GM12878 (cell line): ENCODE data around the gene PFKP. TPM values are rescaled to one million over a fixed set of nuclear protein-coding genes. Genes with fewer than 3 reads are reported as not detected.

Experiments used
- ATAC-seq: fragments of 200-7000 bp; cut with Tn5 transposase; 3 replicates; pipeline ENCODE4 v1.9.1; 2020; ENCODE audit warnings: mild to moderate bottlenecking, moderate library complexity
- BruUV-seq: library from RNA; stranded (reverse); fragments of 400-500 nt; replicated peaks from 2 replicates; lab custom pipeline; 2021; lab: Mats Ljungman, UMichigan
- CTCF ChIA-PET: fragments of 300-600 bp; sonication (Branson Sonifier 250); formaldehyde crosslinking; extraction: SDS; loops from one replicate; lab custom pipeline; 2021; ENCODE audit warnings: inconsistent platforms; lab: Yijun Ruan, JAX
- POLR2A ChIA-PET: fragments of 350-600 bp; formaldehyde crosslinking; extraction: SDS; loops from one replicate; lab custom pipeline; 2021; ENCODE audit warnings: inconsistent platforms; lab: Charles Lee
- RAD21 ChIA-PET: fragments of 300-600 bp; sonication (Branson Sonifier 250); formaldehyde crosslinking; loops from one replicate; lab custom pipeline; 2023; ENCODE audit warnings: antibody characterized with exemption; ENCODE audit not compliant: unreplicated experiment; lab: Charles Lee
- SMC1A ChIA-PET: fragments of 300-600 bp; sonication (Branson Sonifier 250); formaldehyde crosslinking; loops from one replicate; lab custom pipeline; 2023; ENCODE audit not compliant: unreplicated experiment, uncharacterized antibody; lab: Charles Lee
- DNase-seq: peaks from one replicate; pipeline ENCODE4 v3.0.0-alpha.2; 2011; ENCODE audit warnings: low read depth, low spot score
- FAIRE-seq: peaks from 3 replicates; lab custom pipeline; 2011; peaks lifted over from hg19 to GRCh38; lab: Jason Lieb, UNC
- H2AFZ ChIP-seq: 2 replicates; pipeline ENCODE4 v1.6.0; 2011; ENCODE audit warnings: low read depth, low read length, control low read depth; ENCODE audit not compliant: control insufficient read depth
- H3K27ac ChIP-seq: 2 replicates; pipeline ENCODE4 v1.5.1; 2011; ENCODE audit warnings: control low read depth; ENCODE audit not compliant: control insufficient read depth, insufficient read depth
- H3K27me3 ChIP-seq, 2 experiments: replicated peaks in 1 of 2; 2 replicates each; pipeline versions ENCODE4 v1.6.0 to v1.6.1; 2011; ENCODE audit warnings: low read length in 1 of 2; ENCODE audit not compliant: control insufficient read depth in 2 of 2, insufficient read depth in 2 of 2
- H3K36me3 ChIP-seq, 2 experiments: 2 replicates each; pipeline ENCODE4 v1.5.1; 2011; ENCODE audit warnings: low read length in 1 of 2; ENCODE audit not compliant: control insufficient read depth in 2 of 2, insufficient read depth in 2 of 2
- H3K4me1 ChIP-seq: 2 replicates; pipeline ENCODE4 v1.6.1; 2011; ENCODE audit warnings: mild to moderate bottlenecking, low read length, moderate library complexity, mixed read lengths; ENCODE audit not compliant: control insufficient read depth, insufficient read depth
- H3K4me2 ChIP-seq: 2 replicates; pipeline ENCODE4 v1.6.0; 2011; ENCODE audit warnings: control low read depth; ENCODE audit not compliant: control insufficient read depth, insufficient read depth
- H3K4me3 ChIP-seq: fragments of 200-600 bp; sonication (generic); 2 replicates; pipeline ENCODE4 v1.5.1; 2016
- H3K79me2 ChIP-seq: 2 replicates; pipeline ENCODE4 v1.6.0; 2011; ENCODE audit warnings: low read length; ENCODE audit not compliant: control insufficient read depth, insufficient read depth
- H3K9ac ChIP-seq: 2 replicates; pipeline ENCODE4 v1.8.0; 2011; ENCODE audit warnings: low read length, control low read depth, mixed read lengths; ENCODE audit not compliant: control insufficient read depth, insufficient read depth
- H3K9me3 ChIP-seq: replicated peaks from 3 replicates; pipeline ENCODE4 v1.5.1; 2011; ENCODE audit warnings: mild to moderate bottlenecking, low read length; ENCODE audit not compliant: control insufficient read depth, insufficient read depth
- H4K20me1 ChIP-seq: 2 replicates; pipeline ENCODE4 v1.6.0; 2011; ENCODE audit not compliant: control insufficient read depth, insufficient read depth
- CHD2 ChIP-seq: IDR thresholded peaks from 2 replicates; pipeline ENCODE4 v1.6.1; 2011; ENCODE audit warnings: low read depth, low read length, improper control_type of control experiment, borderline replicate concordance
- E4F1 ChIP-seq: fragments of 450-650 bp; IDR thresholded peaks from 2 replicates; pipeline ENCODE4 v1.6.1; 2018; ENCODE audit warnings: borderline replicate concordance, mild to moderate bottlenecking; ENCODE audit not compliant: partially characterized antibody
- EZH2 ChIP-seq: IDR thresholded peaks from 2 replicates; pipeline ENCODE4 v1.6.1; 2012; ENCODE audit warnings: low read depth, mild to moderate bottlenecking, control low read depth, inconsistent platforms, low read length, borderline replicate concordance; ENCODE audit not compliant: control insufficient read depth
- GATAD2B ChIP-seq: fragments of 450-650 bp; conservative IDR thresholded peaks from 2 replicates; pipeline ENCODE4 v1.6.1; 2017; ENCODE audit warnings: low read depth, mild to moderate bottlenecking, moderate library complexity
- HDGF ChIP-seq: fragments of 450-650 bp; IDR thresholded peaks from 2 replicates; pipeline ENCODE4 v1.6.1; 2016; ENCODE audit warnings: antibody characterized with exemption
- KLF5 ChIP-seq: fragments of 450-650 bp; IDR thresholded peaks from 2 replicates; pipeline ENCODE4 v1.6.1; 2014; ENCODE audit warnings: mild to moderate bottlenecking; ENCODE audit not compliant: partially characterized antibody
- MEF2A ChIP-seq: IDR thresholded peaks from 2 replicates; pipeline ENCODE4 v1.6.1; 2011; ENCODE audit warnings: low read depth, mild to moderate bottlenecking, low read length, moderate library complexity; ENCODE audit not compliant: insufficient read depth
- TCF7 ChIP-seq: IDR thresholded peaks from 2 replicates; pipeline ENCODE4 v1.6.1; 2014; ENCODE audit warnings: antibody characterized with exemption, borderline replicate concordance
- USF1 ChIP-seq: IDR thresholded peaks from 2 replicates; pipeline ENCODE4 v1.6.1; 2011; ENCODE audit warnings: borderline replicate concordance, low read depth, mild to moderate bottlenecking, moderate library complexity, mixed read lengths, low read length; ENCODE audit not compliant: insufficient read depth; ENCODE audit errors: extremely low read length
- WRNIP1 ChIP-seq: IDR thresholded peaks from 2 replicates; pipeline ENCODE4 v1.6.1; 2011; ENCODE audit warnings: low read depth, low read length, improper control_type of control experiment, borderline replicate concordance
- ZZZ3 ChIP-seq: IDR thresholded peaks from 2 replicates; pipeline ENCODE4 v1.6.1; 2011; ENCODE audit warnings: low read depth; ENCODE audit not compliant: control insufficient read depth, insufficient read length
- WGBS: methylation state at CpG from one replicate; pipeline ENCODE4 v1.1.6; 2016; ENCODE audit warnings: low lambda C conversion rate; ENCODE audit not compliant: insufficient replicate concordance, insufficient coverage; ENCODE audit errors: missing lambda C conversion rate; 5-methylcytosine and 5-hydroxymethylcytosine counted together
- in situ Hi-C: fragments of 300-500 bp; cut with MboI; formaldehyde crosslinking; loops from 9 replicates; pipeline ENCODE4 v1.14.3; 2018; ENCODE audit warnings: mixed read lengths
- intact Hi-C: fragments of 100-400 bp; cut with micrococcal nuclease; formaldehyde crosslinking; loops from one replicate; pipeline ENCODE4 v1.14.2; 2022; ENCODE audit not compliant: unreplicated experiment
- polyA plus RNA-seq, 11 experiments: library from polyadenylated mRNA; depleted of rRNA in 4 of 11; unstranded in 6 of 11; stranded (reverse) in 5 of 11; fragments of >200 nt; fragmentation: Nextera tagmentation in 4 of 11; fragmentation: Illumina TruSeq in 1 of 11; extraction: Ambion mirVana in 4 of 11; extraction: Trizol in 1 of 11; gene quantifications; 1 replicate in 1 of 11; 2 replicates in 10 of 11; pipeline versions ENCODE4 v1.2.1 to v1.2.3, GENCODE V29; 2011 to 2016; ENCODE audit warnings: inconsistent platforms in 2 of 11, missing spikeins in 2 of 11, low read depth in 1 of 11
- total RNA-seq, 4 experiments: library from RNA; depleted of rRNA in 3 of 4; stranded (reverse); fragments of >200 nt in 3 of 4; fragmentation: Illumina TruSeq in 1 of 4; extraction: Trizol in 1 of 4; gene quantifications; 2 replicates each; pipeline versions ENCODE4 v1.2.1 to v1.2.3, GENCODE V29; 2013 to 2021
- TF ChIP-seq, protein P1 (sequence below): fragments of 450-650 bp; IDR thresholded peaks from 2 replicates; pipeline ENCODE4 v1.6.1; 2017; ENCODE audit warnings: antibody characterized with exemption, mild to moderate bottlenecking, moderate library complexity

Gene PFKP
- total and polyA plus RNA-seq, 10 of the 15 experiments (the other 5 are each of a cell fraction or from before 2014, with no cell fraction given): 27.0 to 145 (median 95.7) TPM

DNA sequence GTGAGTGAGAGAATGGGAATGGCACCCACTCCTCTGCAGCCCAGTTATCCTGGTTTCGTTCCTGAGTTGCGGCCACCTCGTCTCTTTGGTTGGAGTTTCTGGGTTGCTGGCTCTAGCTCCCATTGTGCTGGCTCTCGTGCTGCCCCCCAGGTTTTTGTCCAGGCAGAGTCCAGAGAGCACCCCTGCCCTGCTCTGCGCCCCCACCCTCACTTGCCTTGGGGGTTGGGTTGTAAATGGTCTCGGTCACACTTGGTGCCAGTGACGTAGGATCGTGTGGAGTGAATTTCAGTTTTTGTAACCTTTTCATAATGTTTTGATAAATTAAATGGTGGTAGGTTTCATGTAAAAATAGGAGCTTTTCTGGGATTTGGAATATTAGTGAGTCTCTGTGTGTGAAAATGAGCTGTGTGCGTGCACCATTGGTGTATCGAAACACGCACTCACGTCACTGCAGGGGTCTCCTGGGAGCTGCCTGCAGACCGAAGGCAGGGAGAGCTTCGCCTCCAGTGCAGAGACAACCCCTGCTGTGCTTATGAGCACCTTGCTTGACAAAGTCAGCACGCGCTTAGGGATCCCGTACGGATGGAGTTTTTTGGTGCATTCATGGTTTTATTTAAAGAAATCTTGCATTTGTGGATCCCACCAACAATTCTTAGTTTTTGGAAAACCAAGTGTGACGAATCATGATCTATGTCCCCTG lies 32.9 kb downstream of the PFKP start:
- in situ Hi-C loops: no loop called here
- ATAC-seq: no peak
- POLR2A ChIA-PET: interaction anchor here (0.6 kb wide), 1 partner anchor 17 kb away, joined by 3 read pairs; no protein-coding TSS in a partner anchor

More for the DNA sequence above, 32.9 kb downstream of the PFKP start:
- TSS peak; percentile 43 for BruUV-seq
- Histone ChIP-seq H3K4me2 (no peak overlapping the region), H3K4me1 (peaks cover 7% of the 10 kb centered on the region), H3K9ac (no peak overlapping the region), H3K27ac (no peak overlapping the region), H3K79me2 (peaks cover 17% of the 10 kb centered on the region), H2AFZ (no peak overlapping the region), H3K27me3 (no peaks in the 10 kb centered on the region), H3K9me3 (no peaks in the 10 kb centered on the region), H3K4me3 (no peak overlapping the region), H3K36me3 (peaks cover 38 to 50% of the 10 kb centered on the region in 2 experiments), H4K20me1 (no peaks in the 10 kb centered on the region)
- intact Hi-C loops: no loop called here
- TF ChIP-seq EZH2 (no peak), USF1 (no peak), HDGF (no peak), MEF2A (no peak), E4F1 (no peak), TCF7 (no peak), KLF5 (no peak), ZZZ3 (no peak), GATAD2B (no peak), CHD2 (no peak), WRNIP1 (no peak)
- TF ChIP-seq, protein P1, sequence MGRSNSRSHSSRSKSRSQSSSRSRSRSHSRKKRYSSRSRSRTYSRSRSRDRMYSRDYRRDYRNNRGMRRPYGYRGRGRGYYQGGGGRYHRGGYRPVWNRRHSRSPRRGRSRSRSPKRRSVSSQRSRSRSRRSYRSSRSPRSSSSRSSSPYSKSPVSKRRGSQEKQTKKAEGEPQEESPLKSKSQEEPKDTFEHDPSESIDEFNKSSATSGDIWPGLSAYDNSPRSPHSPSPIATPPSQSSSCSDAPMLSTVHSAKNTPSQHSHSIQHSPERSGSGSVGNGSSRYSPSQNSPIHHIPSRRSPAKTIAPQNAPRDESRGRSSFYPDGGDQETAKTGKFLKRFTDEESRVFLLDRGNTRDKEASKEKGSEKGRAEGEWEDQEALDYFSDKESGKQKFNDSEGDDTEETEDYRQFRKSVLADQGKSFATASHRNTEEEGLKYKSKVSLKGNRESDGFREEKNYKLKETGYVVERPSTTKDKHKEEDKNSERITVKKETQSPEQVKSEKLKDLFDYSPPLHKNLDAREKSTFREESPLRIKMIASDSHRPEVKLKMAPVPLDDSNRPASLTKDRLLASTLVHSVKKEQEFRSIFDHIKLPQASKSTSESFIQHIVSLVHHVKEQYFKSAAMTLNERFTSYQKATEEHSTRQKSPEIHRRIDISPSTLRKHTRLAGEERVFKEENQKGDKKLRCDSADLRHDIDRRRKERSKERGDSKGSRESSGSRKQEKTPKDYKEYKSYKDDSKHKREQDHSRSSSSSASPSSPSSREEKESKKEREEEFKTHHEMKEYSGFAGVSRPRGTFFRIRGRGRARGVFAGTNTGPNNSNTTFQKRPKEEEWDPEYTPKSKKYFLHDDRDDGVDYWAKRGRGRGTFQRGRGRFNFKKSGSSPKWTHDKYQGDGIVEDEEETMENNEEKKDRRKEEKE: no peak
- SMC1A ChIA-PET: no interaction called here
- CTCF ChIA-PET: no interaction called here
- RAD21 ChIA-PET: no interaction called here
- no peak for FAIRE-seq
- DNase-seq: no peak
- 98% methylated on average over 19 of the region's 19 CpGs for WGBS
